Muscle layer of colon (tissue), 2 donors: ENCODE measurements around the gene INO80D.

Source experiments
- H3K27ac ChIP-seq: one replicate; pipeline ENCODE4 v1.7.0; 2013; ENCODE audit warnings: low read depth, mild to moderate bottlenecking, low read length, moderate library complexity
- H3K27me3 ChIP-seq, 2 donors: one replicate each; pipeline ENCODE4 v1.7.0; 2013; ENCODE audit warnings: low read length in 2 of 2, mild to moderate bottlenecking in 2 of 2; ENCODE audit not compliant: insufficient read depth in 2 of 2, control insufficient read depth in 1 of 2
- H3K36me3 ChIP-seq: one replicate; pipeline ENCODE4 v1.7.0; 2013; ENCODE audit warnings: mild to moderate bottlenecking, low read length; ENCODE audit not compliant: insufficient read depth
- H3K4me1 ChIP-seq: one replicate; pipeline ENCODE4 v1.7.0; 2013; ENCODE audit warnings: mild to moderate bottlenecking, low read length; ENCODE audit not compliant: insufficient read depth
- H3K4me3 ChIP-seq, 2 donors: one replicate each; pipeline ENCODE4 v1.7.0; 2013; ENCODE audit warnings: low read length in 2 of 2, low read depth in 1 of 2, mild to moderate bottlenecking in 1 of 2, moderate library complexity in 1 of 2
- H3K9ac ChIP-seq: one replicate; pipeline ENCODE4 v1.7.0; 2013; ENCODE audit warnings: low read length
- H3K9me3 ChIP-seq: one replicate; pipeline ENCODE4 v1.7.0; 2013; ENCODE audit warnings: mild to moderate bottlenecking, low read length
- donor health status: abdominal sarcoma.
- donor health status: Adenocarcinoma of cecum.

INO80D gene

GRCh38 chr2:205972113-205972512 lies 113.9 kb downstream of the INO80D start:
- Histone ChIP-seq H3K9me3 (no peaks in the 10 kb centered on the region), H3K4me1 (peaks cover 12% of the 10 kb centered on the region), H3K27me3 (no peaks in the 10 kb centered on the region), H3K36me3 (no peaks in the 10 kb centered on the region), H3K9ac (no peak overlapping the region), H3K27ac (no peak overlapping the region), H3K4me3 (no peak overlapping the region)

GRCh38 chr2:205970348-205970747 lies 115.6 kb downstream of the INO80D start:
- Histone ChIP-seq H3K4me1 (peaks cover 8% of the 10 kb centered on the region), H3K9ac (no peak overlapping the region), H3K27ac (no peak overlapping the region), H3K4me3 (no peak overlapping the region), H3K9me3 (no peaks in the 10 kb centered on the region), H3K36me3 (no peaks in the 10 kb centered on the region), H3K27me3 (no peaks in the 10 kb centered on the region)

- no peak overlapping the region for H3K4me3 ChIP-seq
- H3K4me1 ChIP-seq = peaks cover under 1% of the 10 kb centered on the region
- H3K36me3 ChIP-seq = no peaks in the 10 kb centered on the region
- H3K9ac ChIP-seq = no peak overlapping the region
- no peak overlapping the region for H3K27ac ChIP-seq
- H3K9me3 ChIP-seq = no peaks in the 10 kb centered on the region
- H3K27me3 ChIP-seq = no peaks in the 10 kb centered on the region
Measured at GRCh38 chr2:205969584-205969983, 116.4 kb downstream of the INO80D start.

GRCh38 chr2:205967391-205968075 lies 118.4 kb downstream of the INO80D start:
- H3K9ac ChIP-seq = no peak overlapping the region
- H3K27ac ChIP-seq = no peak overlapping the region
- H3K9me3 ChIP-seq = no peaks in the 10 kb centered on the region
- H3K27me3 ChIP-seq = no peaks in the 10 kb centered on the region
- H3K36me3 ChIP-seq = no peaks in the 10 kb centered on the region
- H3K4me3 ChIP-seq = no peak overlapping the region
- H3K4me1 ChIP-seq = no peaks in the 10 kb centered on the region

- no peak overlapping the region for H3K27ac ChIP-seq
- H3K27me3 ChIP-seq = no peaks in the 10 kb centered on the region
- H3K9me3 ChIP-seq = no peaks in the 10 kb centered on the region
- H3K4me3 ChIP-seq = no peak overlapping the region
- no peaks in the 10 kb centered on the region for H3K36me3 ChIP-seq
- no peak overlapping the region for H3K9ac ChIP-seq
- no peaks in the 10 kb centered on the region for H3K4me1 ChIP-seq
Measured at GRCh38 chr2:205965707-205966106, 120.3 kb downstream of the INO80D start.

GRCh38 chr2:205964111-205964761 lies 121.7 kb downstream of the INO80D start:
- no peaks in the 10 kb centered on the region for H3K4me1 ChIP-seq
- H3K9ac ChIP-seq = no peak overlapping the region
- no peak overlapping the region for H3K27ac ChIP-seq
- no peaks in the 10 kb centered on the region for H3K36me3 ChIP-seq
- no peak overlapping the region for H3K4me3 ChIP-seq
- H3K27me3 ChIP-seq = no peaks in the 10 kb centered on the region
- H3K9me3 ChIP-seq = no peaks in the 10 kb centered on the region

- Histone ChIP-seq H3K4me3 (no peak overlapping the region), H3K9ac (no peak overlapping the region), H3K36me3 (no peaks in the 10 kb centered on the region), H3K9me3 (no peaks in the 10 kb centered on the region), H3K27ac (no peak overlapping the region), H3K4me1 (no peaks in the 10 kb centered on the region), H3K27me3 (no peaks in the 10 kb centered on the region)
Measured at GRCh38 chr2:205959521-205959920, 126.5 kb downstream of the INO80D start.

GRCh38 chr2:205957452-205958154 lies 128.4 kb downstream of the INO80D start:
- Histone ChIP-seq H3K36me3 (no peaks in the 10 kb centered on the region), H3K9ac (no peak overlapping the region), H3K27me3 (no peaks in the 10 kb centered on the region)

GRCh38 chr2:205954707-205955106 lies 131.3 kb downstream of the INO80D start:
- H3K27me3 ChIP-seq = no peaks in the 10 kb centered on the region
- H3K9me3 ChIP-seq = no peaks in the 10 kb centered on the region
- H3K27ac ChIP-seq = no peak overlapping the region
- H3K4me3 ChIP-seq = no peak overlapping the region
- H3K4me1 ChIP-seq = no peaks in the 10 kb centered on the region
- no peak overlapping the region for H3K9ac ChIP-seq
- no peaks in the 10 kb centered on the region for H3K36me3 ChIP-seq

More at GRCh38 chr2:205957452-205958154, 128.4 kb downstream of the INO80D start:
- Histone ChIP-seq H3K27ac (no peak overlapping the region), H3K9me3 (no peaks in the 10 kb centered on the region), H3K4me1 (no peaks in the 10 kb centered on the region), H3K4me3 (no peak overlapping the region)

- Histone ChIP-seq H3K4me3 (no peak overlapping the region), H3K27me3 (no peaks in the 10 kb centered on the region), H3K9me3 (no peaks in the 10 kb centered on the region), H3K27ac (no peak overlapping the region), H3K36me3 (no peaks in the 10 kb centered on the region), H3K9ac (no peak overlapping the region), H3K4me1 (peaks cover 3% of the 10 kb centered on the region)
Measured at GRCh38 chr2:205952282-205952681, 133.7 kb downstream of the INO80D start.

GRCh38 chr2:205948883-205949282 lies 137.1 kb downstream of the INO80D start:
- peaks cover 3% of the 10 kb centered on the region for H3K4me1 ChIP-seq
- H3K27ac ChIP-seq = no peak overlapping the region
- no peak overlapping the region for H3K4me3 ChIP-seq
- H3K27me3 ChIP-seq = no peaks in the 10 kb centered on the region
- H3K36me3 ChIP-seq = no peaks in the 10 kb centered on the region
- no peak overlapping the region for H3K9ac ChIP-seq
- H3K9me3 ChIP-seq = no peaks in the 10 kb centered on the region
